Measurements from ENCODE around the gene RNF126. TPM values are rescaled to one million over a fixed set of nuclear protein-coding genes. Genes with fewer than 3 reads are reported as not detected.

The RNF126 gene
- total RNA-seq, 1 donor from 2014 or later: 40.8 TPM

GRCh38 chr19:656751-657559 is 6.1 kb downstream of the RNF126 start:
- Mint-ChIP-seq H3K9me3 (ENCODE audit: unreplicated experiment) (no peaks in the 10 kb centered on the region), H3K27me3 (ENCODE audit: unreplicated experiment) (no peaks in the 10 kb centered on the region), H3K27ac (ENCODE audit: unreplicated experiment) (no peak overlapping the region), H3K36me3 (ENCODE audit: unreplicated experiment) (no peaks in the 10 kb centered on the region), H3K4me1 (ENCODE audit: unreplicated experiment) (peaks cover 19% of the 10 kb centered on the region), H3K4me3 (ENCODE audit: unreplicated experiment) (no peak overlapping the region)
- DNase-seq (ENCODE audit: extremely low spot score, unreplicated experiment): no peak
- TF ChIP-seq CTCF (IDR thresholded peaks at IDR 0.05): no peak

GRCh38 chr19:655691-656090 is 7.3 kb downstream of the RNF126 start:
- Mint-ChIP-seq H3K36me3 (ENCODE audit: unreplicated experiment) (peaks cover 2% of the 10 kb centered on the region), H3K4me3 (ENCODE audit: unreplicated experiment) (no peak overlapping the region), H3K4me1 (ENCODE audit: unreplicated experiment) (peaks cover 6% of the 10 kb centered on the region), H3K27me3 (ENCODE audit: unreplicated experiment) (no peaks in the 10 kb centered on the region), H3K27ac (ENCODE audit: unreplicated experiment) (no peak overlapping the region), H3K9me3 (ENCODE audit: unreplicated experiment) (no peaks in the 10 kb centered on the region)
- DNase-seq (ENCODE audit: extremely low spot score, unreplicated experiment): no peak
- TF ChIP-seq CTCF (IDR thresholded peaks at IDR 0.05): no peak

- Mint-ChIP-seq H3K27ac (ENCODE audit: unreplicated experiment) (no peak overlapping the region), H3K9me3 (ENCODE audit: unreplicated experiment) (no peaks in the 10 kb centered on the region), H3K27me3 (ENCODE audit: unreplicated experiment) (no peaks in the 10 kb centered on the region), H3K36me3 (ENCODE audit: unreplicated experiment) (peaks cover 2% of the 10 kb centered on the region), H3K4me3 (ENCODE audit: unreplicated experiment) (no peak overlapping the region), H3K4me1 (ENCODE audit: unreplicated experiment) (no peaks in the 10 kb centered on the region)
- no peak for TF ChIP-seq CTCF (IDR thresholded peaks at IDR 0.05)
- DNase-seq (ENCODE audit: extremely low spot score, unreplicated experiment): no peak
Measured at GRCh38 chr19:653425-653824, 9.6 kb downstream of the RNF126 start.

- Mint-ChIP-seq H3K4me3 (ENCODE audit: unreplicated experiment) (no peak overlapping the region), H3K27me3 (ENCODE audit: unreplicated experiment) (no peaks in the 10 kb centered on the region), H3K9me3 (ENCODE audit: unreplicated experiment) (no peaks in the 10 kb centered on the region), H3K36me3 (ENCODE audit: unreplicated experiment) (peaks cover 2% of the 10 kb centered on the region), H3K27ac (ENCODE audit: unreplicated experiment) (no peak overlapping the region), H3K4me1 (ENCODE audit: unreplicated experiment) (no peaks in the 10 kb centered on the region)
- TF ChIP-seq CTCF (IDR thresholded peaks at IDR 0.05): no peak
- no peak for DNase-seq (ENCODE audit: extremely low spot score, unreplicated experiment)
Measured at GRCh38 chr19:652467-653389, 10.3 kb downstream of the RNF126 start.

- no peaks in the 10 kb centered on the region for H3K9me3 Mint-ChIP-seq (ENCODE audit: unreplicated experiment)
- TF ChIP-seq CTCF (IDR thresholded peaks at IDR 0.05): no peak
- DNase-seq (ENCODE audit: extremely low spot score, unreplicated experiment): no peak
- peaks cover 5% of the 10 kb centered on the region for H3K36me3 Mint-ChIP-seq (ENCODE audit: unreplicated experiment)
- H3K27me3 Mint-ChIP-seq (ENCODE audit: unreplicated experiment): no peaks in the 10 kb centered on the region
- H3K27ac Mint-ChIP-seq (ENCODE audit: unreplicated experiment): no peak overlapping the region
- H3K4me1 Mint-ChIP-seq (ENCODE audit: unreplicated experiment): no peaks in the 10 kb centered on the region
- no peak overlapping the region for H3K4me3 Mint-ChIP-seq (ENCODE audit: unreplicated experiment)
Measured at GRCh38 chr19:651991-652390, 11.0 kb downstream of the RNF126 start.
